ENCODE results near the gene KDM8.

DNA sequence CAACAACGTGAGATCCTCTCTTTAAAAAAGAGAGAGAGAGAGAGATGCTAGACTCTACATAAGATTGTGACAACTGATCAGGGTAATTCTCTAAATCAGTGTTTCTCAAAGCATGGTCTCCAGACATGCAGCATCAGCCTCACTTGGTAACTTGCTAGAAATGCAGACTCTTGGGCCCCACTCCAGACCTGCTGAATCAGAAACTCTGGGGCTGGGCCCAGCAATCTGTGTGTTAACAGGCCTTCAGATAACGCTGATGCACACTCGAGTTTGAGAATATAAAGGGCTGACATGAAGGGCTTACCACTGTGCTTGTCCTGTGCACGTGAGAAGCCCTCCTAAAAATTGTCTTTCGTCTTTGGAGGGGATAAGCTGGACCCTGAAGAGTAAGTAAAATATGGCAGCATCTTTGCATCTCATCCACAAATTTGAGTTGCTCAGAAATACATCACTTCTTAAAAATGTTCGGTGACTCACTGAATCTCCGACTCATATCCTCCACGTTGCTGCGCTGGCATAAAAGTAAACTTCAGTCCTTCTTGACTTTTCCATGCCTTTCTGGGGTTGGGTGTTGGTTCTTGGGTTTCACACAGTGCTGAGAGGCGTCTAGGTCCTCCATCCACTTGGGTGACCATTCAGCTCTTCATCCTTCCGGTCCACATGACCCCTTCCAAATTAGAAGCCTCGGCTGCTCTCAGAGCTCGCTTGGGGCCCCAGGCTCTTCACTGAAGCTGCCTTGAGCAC, 26.1 kb upstream of the KDM8 start:
- no peak for TF ChIP-seq CTCF (IDR thresholded peaks at IDR 0.05)
- no peak for TF ChIP-seq POLR2AphosphoS5 (IDR thresholded peaks at IDR 0.05)

Data from gastroesophageal sphincter (tissue), 3 donors.